Hindlimb muscle (tissue), 1 donor: ENCODE results near the gene GNS. TPM values are rescaled to one million over a fixed set of nuclear protein-coding genes. Genes with fewer than 3 reads are reported as not detected.
"Not testable (repeated sequence)": the region's sequence is repeated elsewhere in the genome, so short reads cannot be mapped to it uniquely, and the experiment has no call there.

ENCODE experiments used
- DNase-seq: peaks from one replicate; pipeline ENCODE4 v3.0.0-alpha.2; 2013
- polyA plus RNA-seq: library from polyadenylated mRNA; unstranded; fragments of 120-200 nt; gene quantifications from one replicate; pipeline ENCODE4 v1.2.1, GENCODE V29; 2013; ENCODE audit not compliant: insufficient read length

GNS gene
- 60.6 TPM for polyA plus RNA-seq

- peak; percentile 97 for DNase-seq
Observed at GRCh38 chr12:64759035-64759894, at the start of gene GNS. Gene GNS (minus strand): TSS chr12:64759406. CDS start chr12:64759276, 130 bp downstream.

- DNase-seq, result no peak
Observed at GRCh38 chr12:64808110-64808509, 48.9 kb upstream of the GNS start.

GRCh38 chr12:64806593-64807460 is 47.6 kb upstream of the GNS start:
- DNase-seq, result no peak

- no peak for DNase-seq
Observed at GRCh38 chr12:64806173-64806572, 47.0 kb upstream of the GNS start.

- DNase-seq, result not testable (repeated sequence)
Observed at GRCh38 chr12:64802180-64802775, 43.1 kb upstream of the GNS start.

- DNase-seq, result no peak
Observed at GRCh38 chr12:64801381-64801780, 42.2 kb upstream of the GNS start.

GRCh38 chr12:64800640-64801039 is 41.4 kb upstream of the GNS start:
- DNase-seq, result no peak

GRCh38 chr12:64798165-64798564 is 39.0 kb upstream of the GNS start:
- DNase-seq, result no peak

- no peak for DNase-seq
Observed at GRCh38 chr12:64797156-64797555, 38.0 kb upstream of the GNS start.

- peak; percentile 75 for DNase-seq
Observed at GRCh38 chr12:64796205-64796845, 37.1 kb upstream of the GNS start.

GRCh38 chr12:64794305-64794704 is 35.1 kb upstream of the GNS start:
- DNase-seq, result no peak

GRCh38 chr12:64793610-64794009 is 34.4 kb upstream of the GNS start:
- DNase-seq, result no peak

GRCh38 chr12:64792128-64792527 is 32.9 kb upstream of the GNS start:
- DNase-seq, result no peak

GRCh38 chr12:64791036-64791435 is 31.8 kb upstream of the GNS start:
- DNase-seq, result no peak

GRCh38 chr12:64790166-64790565 is 31.0 kb upstream of the GNS start:
- no peak for DNase-seq

GRCh38 chr12:64785838-64786237 is 26.6 kb upstream of the GNS start:
- no peak for DNase-seq

GRCh38 chr12:64782191-64782876 is 23.1 kb upstream of the GNS start:
- DNase-seq, result no peak

- DNase-seq, result peak; percentile 8
Observed at GRCh38 chr12:64781280-64782190, 22.3 kb upstream of the GNS start.

- DNase-seq, result peak; percentile 18
Observed at GRCh38 chr12:64780531-64781279, 21.5 kb upstream of the GNS start.

GRCh38 chr12:64780132-64780530 is 20.9 kb upstream of the GNS start:
- no peak for DNase-seq
